Measurements from ENCODE around the gene TAP1. TPM values are rescaled to one million over a fixed set of nuclear protein-coding genes. Genes with fewer than 3 reads are reported as not detected.

TAP1 gene
- total and polyA plus RNA-seq, 2 of the 8 experiments (the other 6 are each of a cell fraction or from before 2014, with no cell fraction given) = 16.8 to 22.0 TPM

DNA sequence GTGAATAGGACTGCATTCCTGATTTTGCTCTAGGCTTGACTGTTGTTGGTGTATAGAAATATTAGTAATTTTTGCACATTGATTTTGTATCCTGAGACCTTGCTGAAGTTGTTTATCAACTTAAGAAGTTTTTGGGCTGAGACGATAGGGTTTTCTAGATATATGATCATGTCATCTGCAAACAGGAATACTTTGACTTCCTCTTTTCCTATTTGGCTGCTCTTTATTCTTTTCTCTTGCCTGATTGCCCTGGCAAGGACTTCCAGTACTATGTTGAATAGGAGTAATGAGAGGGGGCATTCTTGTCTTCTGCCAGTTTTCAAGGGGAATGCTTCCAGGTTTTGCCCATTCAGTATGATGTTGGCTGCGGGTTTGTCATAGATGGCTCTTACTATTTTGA, 50.1 kb downstream of the TAP1 start:
- no peak overlapping the region for H3K4me2 ChIP-seq (ENCODE audit: insufficient read depth in 1 of 2, low read depth in 2 of 2, low read length in 2 of 2)
- no peak overlapping the region for H2BK120ac ChIP-seq (replicated peaks; ENCODE audit: low read depth, low read length)
- H3K56ac ChIP-seq (replicated peaks; ENCODE audit: insufficient read length, low read depth, low read length) = no peak overlapping the region
- no peak overlapping the region for H4K8ac ChIP-seq (ENCODE audit: extremely low read depth, insufficient read depth, low read length)
- no peak overlapping the region for H2BK5ac ChIP-seq (ENCODE audit: low read depth, low read length)
- H2AK5ac ChIP-seq (ENCODE audit: low read depth, low read length) = no peak overlapping the region
- H3K27ac ChIP-seq (ENCODE audit: low read depth, low read length) = no peak overlapping the region
- no peak overlapping the region for H3K4me3 ChIP-seq (ENCODE audit: extremely low read depth in 1 of 4, insufficient read depth in 2 of 4, low read depth in 3 of 4, low read length in 4 of 4)
- H2BK12ac ChIP-seq (ENCODE audit: low read depth, low read length) = no peak overlapping the region
- FAIRE-seq (no peak), DNase-seq (ENCODE audit: low read depth in 1 of 2, low spot score in 2 of 2) (no peak)
- H3K9me3 ChIP-seq (ENCODE audit: insufficient read depth in 2 of 2, low read depth in 1 of 2, low read length in 1 of 2) = peaks cover 4 to 6% of the 10 kb centered on the region in 2 experiments; a peak in 1 of 4 replicates
- CTCF ChIA-PET (ENCODE audit: partially characterized antibody) = no interaction called here
- no peak overlapping the region for H3K23ac ChIP-seq (ENCODE audit: insufficient read length)
- no peak overlapping the region for H3K18ac ChIP-seq (ENCODE audit: extremely low read depth, low read length)
- no peaks in the 10 kb centered on the region for H3K36me3 ChIP-seq (ENCODE audit: control insufficient read depth in 2 of 4, insufficient read depth in 4 of 4, low read length in 3 of 4)
- POLR2A ChIA-PET (ENCODE audit: partially characterized antibody) = no interaction called here
- no peak overlapping the region for H3K9ac ChIP-seq (replicated peaks in 1 of 4; ENCODE audit: extremely low read depth in 1 of 4, low read depth in 3 of 4, low read length in 3 of 4)
- H2BK15ac ChIP-seq (ENCODE audit: low read length) = no peak overlapping the region
- H2AFZ ChIP-seq (ENCODE audit: low read length) = no peak overlapping the region
- H3K79me1 ChIP-seq (ENCODE audit: low read depth, low read length) = no peaks in the 10 kb centered on the region
- no peak overlapping the region for H4K91ac ChIP-seq (replicated peaks; ENCODE audit: insufficient read length, low read length)
- no peak overlapping the region for H4K5ac ChIP-seq (ENCODE audit: insufficient read length, low read depth, low read length)
- H3K27me3 ChIP-seq (replicated peaks in 1 of 4; ENCODE audit: control insufficient read depth in 3 of 4, extremely low read depth in 1 of 4, insufficient read depth in 3 of 4, low read length in 3 of 4) = no peaks in the 10 kb centered on the region
- H3K23me2 ChIP-seq (ENCODE audit: low read depth, low read length) = no peaks in the 10 kb centered on the region
- WGBS, 2 experiments (ENCODE audit: extremely low coverage in 1 of 2, insufficient coverage in 1 of 2, insufficient read length in 1 of 2, insufficient replicate concordance in 2 of 2, low coverage in 1 of 2, low lambda C conversion rate in 2 of 2, missing lambda C conversion rate in 1 of 2) = 66% methylated on average over 2 of the region's 2 CpGs; no CpG with 5 or more reads in 1 of the 2 experiments
- H4K20me1 ChIP-seq (replicated peaks in 1 of 2; ENCODE audit: control insufficient read depth in 1 of 2, insufficient read depth in 2 of 2, low read length in 2 of 2) = no peaks in the 10 kb centered on the region
- no peak overlapping the region for H3K14ac ChIP-seq (ENCODE audit: insufficient read length)
- H3K4ac ChIP-seq (replicated peaks; ENCODE audit: insufficient read length, low read depth, low read length) = no peak overlapping the region
- no peaks in the 10 kb centered on the region for H3K79me2 ChIP-seq (ENCODE audit: control insufficient read depth in 1 of 2, insufficient read depth in 2 of 2, low read length in 2 of 2)
- peaks cover 0 to 3% (median 0%) of the 10 kb centered on the region in 4 experiments; a peak in 1 of 7 replicates for H3K4me1 ChIP-seq (replicated peaks in 1 of 4; ENCODE audit: control insufficient read depth in 3 of 4, insufficient read depth in 4 of 4, low read length in 3 of 4)
- no peak overlapping the region for H2BK20ac ChIP-seq (ENCODE audit: low read length)
- TF ChIP-seq RNF2 (IDR thresholded peaks at IDR 0.05; ENCODE audit: borderline replicate concordance, low read depth, low read length, missing control alignments, poor library complexity, severe bottlenecking) (no peak), CTBP2 (IDR thresholded peaks at IDR 0.05; ENCODE audit: borderline replicate concordance, insufficient read depth, insufficient read length, low read length) (no peak), MAFK (IDR thresholded peaks at IDR 0.05; ENCODE audit: low read depth, low read length) (no peak), GABPA (IDR thresholded peaks at IDR 0.05; ENCODE audit: borderline replicate concordance, insufficient read depth, low read length) (no peak), KDM4A (IDR thresholded peaks at IDR 0.05; ENCODE audit: low read depth, low read length, severe bottlenecking) (no peak), RXRA (IDR thresholded peaks at IDR 0.05; ENCODE audit: insufficient read depth, low read depth, low read length) (no peak), NRF1 (IDR thresholded peaks at IDR 0.05; ENCODE audit: low read depth, low read length) (no peak), KDM1A (IDR thresholded peaks at IDR 0.05; ENCODE audit: borderline replicate concordance, low read length) (no peak), HDAC6 (IDR thresholded peaks at IDR 0.05; ENCODE audit: low read depth, low read length) (no peak), SIN3A (conservative IDR thresholded peaks at IDR 0.05 in 1 of 2, IDR thresholded peaks at IDR 0.05 in 1 of 2; ENCODE audit: low read depth in 1 of 2, low read length in 2 of 2) (no peak)
- TF ChIP-seq, protein P1, sequence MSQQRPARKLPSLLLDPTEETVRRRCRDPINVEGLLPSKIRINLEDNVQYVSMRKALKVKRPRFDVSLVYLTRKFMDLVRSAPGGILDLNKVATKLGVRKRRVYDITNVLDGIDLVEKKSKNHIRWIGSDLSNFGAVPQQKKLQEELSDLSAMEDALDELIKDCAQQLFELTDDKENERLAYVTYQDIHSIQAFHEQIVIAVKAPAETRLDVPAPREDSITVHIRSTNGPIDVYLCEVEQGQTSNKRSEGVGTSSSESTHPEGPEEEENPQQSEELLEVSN (IDR thresholded peaks at IDR 0.05) = no peak
- TF ChIP-seq, protein P2, sequence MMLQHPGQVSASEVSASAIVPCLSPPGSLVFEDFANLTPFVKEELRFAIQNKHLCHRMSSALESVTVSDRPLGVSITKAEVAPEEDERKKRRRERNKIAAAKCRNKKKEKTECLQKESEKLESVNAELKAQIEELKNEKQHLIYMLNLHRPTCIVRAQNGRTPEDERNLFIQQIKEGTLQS (IDR thresholded peaks at IDR 0.05; ENCODE audit: insufficient read depth, low read depth, low read length) = no peak

Data from H1 (cell line).